Thoracic aorta (tissue), 2 donors: ENCODE results near the gene VIPR2. TPM values are rescaled to one million over a fixed set of nuclear protein-coding genes. Genes with fewer than 3 reads are reported as not detected.
A peak's percentile ranks its signal among the peaks of the same experiment; 100 is the strongest.

Experiments used
- ATAC-seq: fragments of 150-250 bp; one replicate; pipeline ENCODE4 v1.8.0; 2017; ENCODE audit warnings: low read depth; ENCODE audit not compliant: insufficient number of reproducible peaks, low FRiP score
- DNase-seq: peaks from one replicate; pipeline ENCODE4 v3.0.0-alpha.2; 2020; ENCODE audit warnings: low spot score
- H3K27ac ChIP-seq, 2 donors: fragments of 200-600 bp; sonication (generic); 1 replicate in 1 of 2; 2 replicates in 1 of 2; pipeline ENCODE4 v1.5.1; 2016; ENCODE audit warnings: mild to moderate bottlenecking in 2 of 2, moderate library complexity in 2 of 2
- H3K27me3 ChIP-seq: fragments of 200-600 bp; sonication (generic); replicated peaks from 2 replicates; pipeline ENCODE4 v1.6.0; 2016; ENCODE audit warnings: mild to moderate bottlenecking; ENCODE audit not compliant: insufficient read depth
- H3K36me3 ChIP-seq: fragments of 200-600 bp; sonication (generic); one replicate; pipeline ENCODE4 v1.5.1; 2016
- H3K4me1 ChIP-seq, 2 donors: fragments of 200-600 bp; sonication (generic); 1 replicate in 1 of 2; 2 replicates in 1 of 2; pipeline versions ENCODE4 v1.5.1 to v1.6.0; 2016; ENCODE audit warnings: low read depth in 2 of 2, mild to moderate bottlenecking in 1 of 2; ENCODE audit not compliant: control insufficient read depth in 1 of 2
- H3K4me3 ChIP-seq: fragments of 200-600 bp; sonication (generic); 2 replicates; pipeline ENCODE4 v1.5.1; 2016; ENCODE audit warnings: mild to moderate bottlenecking
- H3K9me3 ChIP-seq: fragments of 200-600 bp; sonication (generic); 2 replicates; pipeline ENCODE4 v1.5.1; 2016
- CTCF ChIP-seq: fragments of 200-600 bp; sonication (generic); IDR thresholded peaks from one replicate; pipeline ENCODE4 v1.5.1; 2019; ENCODE audit warnings: antibody characterized with exemption
- total RNA-seq, 2 donors: library from RNA; depleted of rRNA; stranded (reverse); fragments of >200 nt; gene quantifications; one replicate each; pipeline versions ENCODE4 v1.1.0 to v1.2.3, GENCODE V29; 2016

The VIPR2 gene
- total RNA-seq, 2 donors from 2014 or later, result 18.3 to 29.5 TPM

GRCh38 chr7:159048656-159049055 lies 96.0 kb downstream of the VIPR2 start:
- ATAC-seq (no peak), DNase-seq (no peak)
- Histone ChIP-seq H3K27ac (no peak overlapping the region), H3K4me3 (no peak overlapping the region), H3K36me3 (no peaks in the 10 kb centered on the region), H3K4me1 (no peaks in the 10 kb centered on the region), H3K9me3 (no peaks in the 10 kb centered on the region), H3K27me3 (no peaks in the 10 kb centered on the region)
- TF ChIP-seq CTCF, result no peak

DNA sequence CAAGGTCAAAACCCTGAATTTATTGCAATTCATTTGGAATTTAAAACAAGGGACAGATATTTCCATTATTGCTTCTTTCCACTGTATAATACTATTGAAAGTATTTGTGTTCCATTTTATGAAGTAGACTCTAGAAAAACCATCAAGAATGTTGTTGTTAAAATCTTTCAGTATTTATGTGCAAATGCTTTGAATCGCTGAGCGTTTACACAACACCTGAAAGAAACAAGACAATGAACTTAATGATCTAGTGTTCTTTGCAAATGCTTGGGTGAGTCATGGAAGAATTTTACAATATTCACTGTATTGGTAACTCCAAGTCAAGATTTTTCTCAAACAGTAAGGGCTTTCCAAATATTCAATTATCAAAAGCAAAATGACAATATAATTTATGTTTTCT lies 97.1 kb downstream of the VIPR2 start:
- DNase-seq (no peak), ATAC-seq (no peak)
- Histone ChIP-seq H3K27me3 (no peaks in the 10 kb centered on the region), H3K27ac (no peak overlapping the region), H3K9me3 (no peaks in the 10 kb centered on the region), H3K4me1 (peaks cover 0 to 5% of the 10 kb centered on the region in 2 donors), H3K4me3 (no peak overlapping the region), H3K36me3 (no peaks in the 10 kb centered on the region)
- TF ChIP-seq CTCF, result no peak

DNA sequence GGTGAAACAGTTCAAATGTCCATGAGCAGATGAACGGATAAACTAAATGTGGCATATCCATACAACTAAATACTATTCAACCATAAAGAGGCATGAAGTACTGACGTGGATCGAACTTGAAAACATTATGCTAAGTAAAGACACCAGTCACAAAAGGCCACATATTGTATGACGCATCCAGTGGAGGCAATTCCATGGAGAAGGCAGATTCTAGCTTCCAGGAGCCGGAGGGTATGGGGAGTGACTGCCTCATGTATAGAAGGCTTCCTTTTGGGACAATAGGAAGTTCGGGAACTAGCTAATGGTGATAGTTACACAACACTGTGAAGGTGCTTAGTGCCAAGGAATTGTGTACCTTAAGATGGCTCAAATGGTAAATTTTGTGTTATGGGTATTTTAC lies 98.4 kb downstream of the VIPR2 start:
- no peak overlapping the region for H3K4me3 ChIP-seq
- no peak for TF ChIP-seq CTCF
- no peaks in the 10 kb centered on the region for H3K9me3 ChIP-seq
- peaks cover 2% of the 10 kb centered on the region for H3K36me3 ChIP-seq
- peaks cover 5 to 13% of the 10 kb centered on the region in 2 donors for H3K4me1 ChIP-seq
- H3K27me3 ChIP-seq, result no peaks in the 10 kb centered on the region
- no peak for DNase-seq
- H3K27ac ChIP-seq, result no peak overlapping the region
- no peak for ATAC-seq

GRCh38 chr7:159045839-159046238 lies 98.8 kb downstream of the VIPR2 start:
- Histone ChIP-seq H3K27me3 (no peaks in the 10 kb centered on the region), H3K4me3 (no peak overlapping the region), H3K36me3 (peaks cover 5% of the 10 kb centered on the region), H3K9me3 (no peaks in the 10 kb centered on the region), H3K27ac (no peak overlapping the region), H3K4me1 (peaks cover 5 to 13% of the 10 kb centered on the region in 2 donors)
- no peak for TF ChIP-seq CTCF
- ATAC-seq, result no peak
- DNase-seq, result no peak

DNA sequence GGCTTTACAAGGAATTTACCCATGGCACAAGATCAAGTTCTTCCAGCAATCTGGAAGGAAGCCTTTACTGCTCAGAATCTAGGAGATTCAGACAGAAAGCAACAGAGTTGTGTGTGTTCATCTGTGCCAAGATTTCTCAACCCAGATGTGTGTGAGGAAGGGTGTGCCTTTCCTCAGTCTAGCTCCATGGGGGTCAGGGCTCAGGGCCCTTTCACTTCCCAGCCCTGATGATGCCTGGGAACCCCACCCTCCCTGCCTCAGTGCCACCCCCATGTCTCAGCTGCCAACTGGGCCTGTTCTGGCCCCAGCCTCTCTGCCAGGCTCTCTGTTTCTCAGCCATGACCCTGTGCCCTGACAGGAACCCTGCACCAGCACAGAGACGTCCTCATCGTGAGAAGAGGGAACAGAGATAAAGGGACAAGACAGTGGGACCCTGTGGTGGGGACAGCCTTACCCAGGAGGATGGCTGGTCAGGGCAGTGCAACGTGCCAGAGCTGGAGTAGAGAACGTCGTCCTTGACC lies 102.0 kb downstream of the VIPR2 start:
- H3K9me3 ChIP-seq, result no peaks in the 10 kb centered on the region
- no peak for TF ChIP-seq CTCF
- H3K27ac ChIP-seq, result peak overlapping the region; percentile 39 to 51
- H3K27me3 ChIP-seq, result no peaks in the 10 kb centered on the region
- ATAC-seq, result no peak
- H3K36me3 ChIP-seq, result peaks cover 5% of the 10 kb centered on the region
- DNase-seq, result no peak
- no peak overlapping the region for H3K4me3 ChIP-seq
- peaks cover 5 to 13% of the 10 kb centered on the region in 2 donors for H3K4me1 ChIP-seq
